ENCODE results near the gene MKNK1.

MKNK1 gene

DNA sequence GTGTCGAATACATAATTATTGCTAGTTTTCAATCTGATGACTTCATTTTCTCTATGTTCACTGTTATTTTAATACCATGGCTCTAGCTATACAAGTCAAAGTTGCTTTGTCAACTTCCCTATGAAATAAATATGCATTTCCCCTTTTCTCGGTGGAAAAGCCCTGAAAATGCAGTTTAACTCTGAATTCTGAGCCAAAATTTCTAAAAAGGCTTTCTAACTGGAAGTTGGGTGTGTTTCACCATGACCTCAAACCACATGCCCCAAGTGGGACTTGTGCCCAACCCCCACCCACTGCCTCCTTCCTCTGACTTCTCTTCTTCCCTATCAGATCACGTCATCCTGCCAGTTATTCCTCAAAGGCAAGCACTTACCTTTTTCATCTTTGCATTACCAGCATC is 8.9 kb downstream of the MKNK1 start:
- no peak for DNase-seq

DNA sequence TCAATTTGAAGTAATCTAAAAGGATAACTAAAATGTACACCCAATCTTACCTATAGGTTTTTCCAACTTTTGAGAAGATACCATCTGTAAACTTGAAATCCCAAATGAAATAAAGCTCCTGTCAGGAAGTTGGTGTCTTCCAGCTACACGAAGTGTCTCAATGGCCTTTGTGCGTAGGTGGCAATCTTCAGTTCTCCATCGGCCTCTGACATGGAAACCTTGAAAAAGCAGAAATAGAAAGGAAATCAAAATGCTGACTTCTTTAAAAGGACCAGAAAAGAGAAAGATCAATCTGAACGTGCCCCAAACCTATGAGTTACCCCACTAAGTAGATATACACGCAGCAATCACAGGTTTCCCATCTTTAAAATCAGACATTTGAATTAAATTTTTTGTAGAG is 10.0 kb downstream of the MKNK1 start:
- no peak for DNase-seq

DNA sequence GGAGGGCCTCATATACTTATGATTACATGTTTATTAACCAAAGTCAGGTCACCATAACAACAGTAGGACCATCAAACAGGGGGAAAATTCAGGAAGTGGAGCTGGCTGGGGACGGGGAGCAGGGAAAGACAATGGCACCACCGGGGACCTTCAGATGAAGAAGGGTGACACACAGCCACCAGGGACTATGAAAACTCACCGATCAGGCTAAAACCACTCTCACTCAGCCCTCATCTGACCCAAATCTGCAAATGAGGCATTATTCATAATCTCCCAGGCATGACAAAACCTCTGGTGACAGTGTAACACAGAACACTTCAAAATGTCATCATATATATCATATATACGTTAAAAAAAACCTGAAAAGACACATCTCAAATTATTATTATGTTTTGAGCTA is 11.2 kb downstream of the MKNK1 start:
- no peak for DNase-seq

DNA sequence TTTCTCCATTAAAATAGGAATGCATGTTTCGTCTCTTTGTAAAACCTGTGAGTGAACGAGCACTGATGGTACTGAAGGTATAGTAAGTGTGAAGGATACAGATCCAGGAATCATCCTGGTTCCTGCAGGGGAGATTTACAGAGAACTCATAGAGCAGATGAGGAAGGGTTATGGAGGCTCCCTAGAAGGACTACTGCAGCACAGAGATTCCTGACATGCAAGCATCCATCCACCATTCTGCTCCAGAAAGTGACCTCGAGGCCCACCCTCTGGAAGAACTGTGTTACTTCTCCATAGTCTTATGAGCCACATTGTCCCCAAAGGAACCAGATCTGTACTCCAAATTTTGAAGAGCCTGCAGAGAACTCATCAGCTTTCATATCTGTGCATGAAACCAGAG is 14.5 kb downstream of the MKNK1 start:
- DNase-seq = no peak

DNA sequence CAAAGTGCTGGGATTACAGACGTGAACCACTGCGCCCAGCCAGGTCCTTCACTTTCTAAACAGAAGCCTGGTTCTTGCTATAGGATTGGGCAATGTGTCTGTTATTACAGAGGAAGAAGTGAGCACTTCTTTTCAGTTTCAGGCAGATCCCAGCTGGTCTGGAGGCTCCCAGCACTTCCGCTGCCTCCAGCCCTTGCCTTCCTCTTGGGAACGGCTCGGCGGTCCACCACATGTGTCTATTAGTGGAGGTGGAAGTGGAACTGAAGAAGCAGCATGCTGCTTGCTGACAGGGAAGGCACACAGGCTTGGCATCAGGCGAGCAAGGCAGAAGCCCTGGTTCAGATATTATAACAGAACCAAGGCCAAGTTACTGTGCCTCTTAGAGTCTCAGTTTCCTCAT is 17.0 kb downstream of the MKNK1 start:
- no peak for DNase-seq

DNA sequence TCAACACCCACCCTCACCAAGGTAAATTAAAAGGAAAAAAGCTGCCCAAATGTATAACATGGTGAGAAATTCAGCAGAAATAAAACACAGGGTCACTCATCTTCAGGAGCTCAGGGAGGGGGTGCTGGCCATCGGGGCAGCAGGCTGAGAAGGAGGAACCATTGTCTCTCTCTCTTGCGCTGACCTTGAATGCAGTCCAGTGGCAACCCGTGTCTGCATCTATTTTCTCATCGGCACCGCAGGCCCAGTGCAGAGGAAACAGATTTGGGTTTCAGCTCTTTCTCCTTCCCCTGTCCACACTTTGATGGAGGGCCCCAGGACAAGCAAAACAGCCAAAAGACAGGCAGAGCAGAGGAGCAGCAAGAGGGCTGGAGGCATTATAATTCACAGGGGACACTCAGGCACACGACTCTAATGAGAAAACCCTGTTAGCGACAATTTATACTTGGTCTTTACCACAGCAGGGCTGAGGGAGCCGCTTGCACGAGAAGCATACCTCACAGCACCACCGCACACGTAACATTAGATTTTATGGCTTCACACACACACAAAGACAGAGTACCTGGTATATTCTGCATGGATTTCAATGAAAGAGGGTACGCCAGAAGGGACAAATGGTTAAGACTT is 18.6 kb downstream of the MKNK1 start:
- DNase-seq = no peak

DNA sequence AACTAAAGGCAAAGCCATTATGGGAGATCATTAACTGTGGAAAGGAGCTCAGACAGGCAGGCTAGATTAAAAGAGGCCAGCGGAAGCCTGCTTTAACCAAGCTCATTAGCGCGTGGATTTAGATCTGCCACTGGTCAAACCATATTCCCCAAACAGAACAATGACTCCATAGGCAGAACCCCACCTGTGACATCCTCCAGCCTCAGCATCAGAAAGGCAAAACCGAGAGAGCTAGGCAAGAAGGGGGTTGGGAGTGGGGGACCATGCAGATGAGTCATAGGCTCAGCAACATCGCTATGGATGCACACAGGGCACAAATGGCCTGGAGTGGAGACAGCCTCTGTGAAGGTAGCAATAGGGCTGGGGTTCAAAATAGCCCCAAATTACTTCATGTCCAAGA is 20.6 kb downstream of the MKNK1 start:
- no peak for DNase-seq

DNA sequence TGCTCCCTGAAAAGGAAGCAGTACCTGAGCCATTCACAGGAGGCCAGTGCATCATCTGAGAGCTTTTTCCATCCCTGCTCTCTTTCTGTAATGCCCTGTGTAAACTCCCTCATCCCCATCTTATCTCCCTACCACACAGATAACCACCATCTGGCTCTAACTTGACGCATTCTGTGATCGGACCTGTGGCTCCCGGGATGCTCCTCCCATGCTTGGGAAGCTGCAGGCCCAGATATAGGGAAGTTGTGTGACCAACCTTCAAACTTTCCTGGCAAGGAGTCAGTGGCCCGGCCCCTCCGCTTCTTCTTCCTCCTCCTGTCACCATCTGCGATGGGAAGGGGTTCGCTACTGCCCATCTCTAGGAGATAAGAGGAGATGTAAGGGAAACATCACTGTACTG is 21.1 kb downstream of the MKNK1 start:
- DNase-seq = no peak

DNA sequence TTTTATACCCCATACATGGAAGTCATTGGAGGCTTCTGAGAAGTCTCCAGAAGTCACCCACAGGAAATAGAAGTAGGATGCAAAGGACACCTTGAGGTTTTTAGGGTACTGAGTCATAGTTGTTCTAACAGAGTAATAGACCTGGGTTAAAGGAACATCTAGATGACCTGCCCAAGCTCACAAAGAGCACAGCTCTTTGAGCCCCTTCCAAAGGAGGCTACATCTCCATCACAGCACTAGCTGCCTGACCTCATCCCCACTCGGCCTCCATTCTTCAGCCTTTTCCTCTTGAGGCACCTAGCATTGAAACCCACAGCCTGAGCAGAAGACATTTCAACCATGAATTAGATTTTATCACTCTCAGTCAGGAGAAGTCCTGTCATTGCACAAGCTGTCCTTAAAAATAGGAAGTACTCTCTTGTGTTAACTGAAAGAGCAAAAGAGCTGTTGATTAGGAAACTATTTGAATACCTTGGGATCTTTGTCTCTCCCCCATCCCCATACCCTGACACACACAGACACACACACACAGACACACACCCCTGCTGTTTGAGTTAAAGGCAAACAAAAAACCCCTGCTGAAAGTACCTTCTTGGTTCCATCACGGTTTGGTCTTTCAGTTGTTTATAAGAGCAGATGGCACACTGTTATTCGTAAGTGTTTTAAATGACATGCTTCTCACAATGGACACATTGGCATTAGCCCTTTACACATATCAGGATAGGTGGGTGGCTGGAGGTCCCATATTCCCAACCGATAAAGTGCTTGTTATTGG is 22.2 kb downstream of the MKNK1 start:
- peak; percentile 6 to 14 for DNase-seq

DNA sequence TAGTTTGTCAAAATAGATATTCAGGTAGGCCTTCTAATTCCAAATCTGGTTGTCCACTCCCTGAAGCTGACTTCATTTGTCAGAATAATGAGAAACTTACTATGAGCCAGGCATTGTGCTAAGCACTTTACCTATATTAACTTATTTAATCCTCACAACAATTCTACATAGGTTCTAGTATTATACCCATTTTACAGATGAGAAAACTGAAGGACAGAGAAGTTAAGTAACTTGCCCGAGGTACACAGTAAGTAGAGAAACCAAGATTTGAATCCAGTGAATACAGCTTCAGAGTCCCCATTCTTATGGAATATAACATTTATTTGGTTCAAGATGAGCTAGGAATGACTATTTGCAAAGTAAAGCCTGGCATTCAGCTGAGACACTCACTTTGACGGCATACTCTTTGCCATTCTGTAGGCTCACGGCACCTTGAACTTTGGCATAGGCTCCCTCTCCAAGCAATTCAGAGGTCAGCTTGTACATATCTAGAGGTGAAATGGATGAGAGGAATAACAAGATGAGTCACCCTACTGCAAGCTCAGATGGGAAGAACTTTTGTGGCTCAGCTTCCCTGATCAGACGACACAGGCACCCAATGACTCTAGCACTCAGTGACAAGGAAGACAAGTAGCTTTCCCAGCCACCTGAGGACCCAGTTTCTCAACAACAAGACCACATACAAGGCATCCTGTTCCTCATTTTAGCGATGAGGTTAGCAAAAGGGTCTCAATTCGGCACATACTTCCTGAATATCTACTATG is 23.7 kb downstream of the MKNK1 start:
- DNase-seq = no peak

DNA sequence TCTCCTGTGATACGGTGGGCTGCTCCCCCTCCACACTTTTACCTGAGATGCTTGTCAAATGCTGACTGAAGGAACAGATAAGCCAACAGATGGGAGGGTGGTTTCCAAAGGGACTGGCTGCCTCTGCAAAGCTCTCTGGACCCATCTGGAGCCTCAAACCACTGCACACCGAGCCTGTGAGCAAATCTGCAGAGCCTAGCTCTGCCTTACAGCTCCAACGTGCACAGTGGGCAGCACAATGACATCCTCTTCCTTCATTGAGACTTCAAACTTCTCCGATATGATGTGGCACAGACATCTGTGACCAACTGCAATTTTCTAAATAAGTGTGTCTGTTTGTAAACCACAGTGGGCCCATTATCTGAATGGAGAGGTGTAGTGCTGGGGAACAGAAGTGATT is 26.4 kb downstream of the MKNK1 start:
- DNase-seq = no peak

DNA sequence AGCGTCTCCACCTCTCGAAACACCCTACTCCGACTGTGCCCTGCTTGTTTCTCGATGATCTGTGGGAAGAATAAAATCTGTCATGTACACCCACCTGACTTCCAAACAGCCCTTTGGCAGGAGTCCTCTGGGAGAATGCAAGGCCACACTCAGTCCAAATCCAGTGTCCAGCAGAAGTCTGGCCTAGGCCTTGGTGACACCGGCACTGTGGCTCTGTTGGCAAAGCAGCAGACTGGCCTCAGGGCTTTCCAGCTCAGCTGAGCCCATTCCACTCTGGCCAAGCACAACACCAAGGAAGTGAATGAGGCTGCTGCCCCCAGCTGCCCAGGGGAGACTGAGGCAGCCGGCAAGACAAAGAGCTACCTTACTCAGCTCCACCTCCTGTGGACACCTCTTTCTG is 27.5 kb downstream of the MKNK1 start:
- no peak for DNase-seq

DNA sequence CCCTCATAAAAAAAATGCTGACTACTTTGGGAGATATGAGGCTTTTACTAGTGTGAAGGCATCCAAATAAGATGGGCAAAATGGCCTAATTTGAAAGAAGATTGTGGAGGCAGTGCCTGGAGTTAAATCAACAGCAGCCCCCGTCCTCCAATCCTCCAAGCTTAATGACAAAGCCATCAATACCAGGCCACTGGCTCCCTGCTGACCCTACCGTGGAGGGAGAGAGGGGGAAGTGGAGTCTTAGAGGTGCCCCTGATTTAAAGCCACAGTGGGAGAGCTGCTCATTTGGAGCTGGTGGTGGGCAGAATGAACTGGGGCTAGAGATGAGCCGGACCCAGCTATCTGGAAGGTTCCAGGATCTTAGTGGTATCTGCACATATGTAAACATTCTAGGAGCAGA is 28.3 kb downstream of the MKNK1 start:
- DNase-seq = no peak

DNA sequence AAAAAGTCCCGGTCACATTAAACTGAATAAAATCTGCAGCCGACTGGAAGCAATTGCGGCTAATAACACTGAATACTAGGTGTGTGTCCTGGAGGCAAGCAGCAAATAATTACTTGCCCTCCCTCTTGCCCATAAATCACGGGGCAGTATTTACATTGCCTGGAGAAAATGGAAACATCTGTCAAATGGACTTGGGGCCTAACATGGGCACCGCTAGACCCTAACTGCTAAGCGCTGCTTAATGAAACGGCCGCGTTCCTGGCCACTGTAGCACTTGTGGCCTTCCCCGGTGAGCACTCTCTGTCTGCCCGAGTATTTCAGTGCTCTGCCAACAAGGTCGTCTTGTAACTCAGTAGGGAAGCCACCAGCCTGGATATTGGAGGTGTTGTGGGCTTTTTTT is 28.8 kb downstream of the MKNK1 start:
- DNase-seq = no peak

DNA sequence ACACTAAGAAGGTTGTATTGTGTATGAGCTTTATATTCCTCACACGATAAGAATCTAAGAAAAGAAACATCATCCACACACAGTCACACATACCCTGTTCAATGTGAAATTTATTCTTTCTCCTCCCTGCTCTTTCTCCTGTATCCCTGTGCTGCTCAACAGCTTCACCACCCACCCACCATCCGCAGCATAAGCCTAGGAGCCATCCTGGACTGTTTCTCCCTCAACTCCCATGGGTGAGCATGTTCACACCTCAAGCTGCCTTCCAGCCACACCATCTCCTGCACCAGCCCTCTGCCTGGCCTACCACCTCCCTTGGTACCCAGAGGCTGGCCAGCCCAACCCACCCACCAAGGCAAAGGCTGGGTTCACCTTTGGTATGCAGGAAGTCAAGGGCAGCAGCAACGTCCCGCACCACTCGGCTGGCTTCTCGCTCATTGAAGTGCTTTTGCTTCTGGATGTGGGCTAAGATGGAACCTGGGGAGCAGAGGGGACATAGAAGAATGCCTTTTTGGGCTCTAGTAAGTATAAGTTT is 32.3 kb downstream of the MKNK1 start:
- no peak for DNase-seq

DNA sequence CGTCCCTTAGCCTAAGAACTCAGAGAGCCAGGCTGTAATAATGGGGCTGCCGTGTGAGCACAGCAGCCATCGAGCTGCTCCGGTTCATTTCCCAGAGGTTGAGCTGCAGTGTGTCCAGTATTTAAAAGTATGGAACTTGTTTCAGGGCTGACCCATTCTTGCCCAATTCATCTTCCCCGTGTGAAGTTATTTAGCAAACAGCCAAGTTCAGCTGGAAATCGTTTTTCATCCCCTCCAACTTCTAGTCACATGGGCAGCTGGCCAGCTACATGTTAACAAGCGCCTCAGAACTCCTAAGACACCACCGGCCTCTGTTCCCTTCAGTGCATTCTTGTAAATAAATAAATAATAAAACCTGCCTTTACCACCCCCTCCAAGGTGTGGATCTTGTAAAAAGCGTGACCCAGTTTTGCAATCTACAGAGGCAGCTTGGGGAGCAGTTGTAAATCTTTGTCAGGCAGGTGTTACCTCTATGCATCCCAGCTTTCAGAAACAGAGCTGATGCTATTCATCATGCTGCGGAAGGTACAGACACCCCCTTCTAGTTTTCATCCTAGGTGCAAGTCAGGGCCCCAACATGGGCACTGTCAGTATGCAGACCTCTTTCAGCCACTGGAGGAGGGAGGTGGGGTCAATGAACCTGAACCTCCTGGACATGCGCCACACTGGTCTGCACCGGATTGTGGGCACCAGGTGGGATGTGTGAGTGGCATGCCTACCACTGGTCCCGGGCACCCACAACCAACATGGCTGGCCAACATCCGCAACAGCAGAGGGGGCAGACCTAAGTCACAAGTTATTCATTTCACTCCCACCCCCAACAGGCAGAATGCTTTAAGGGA is 34.0 kb downstream of the MKNK1 start:
- DNase-seq = no peak

DNA sequence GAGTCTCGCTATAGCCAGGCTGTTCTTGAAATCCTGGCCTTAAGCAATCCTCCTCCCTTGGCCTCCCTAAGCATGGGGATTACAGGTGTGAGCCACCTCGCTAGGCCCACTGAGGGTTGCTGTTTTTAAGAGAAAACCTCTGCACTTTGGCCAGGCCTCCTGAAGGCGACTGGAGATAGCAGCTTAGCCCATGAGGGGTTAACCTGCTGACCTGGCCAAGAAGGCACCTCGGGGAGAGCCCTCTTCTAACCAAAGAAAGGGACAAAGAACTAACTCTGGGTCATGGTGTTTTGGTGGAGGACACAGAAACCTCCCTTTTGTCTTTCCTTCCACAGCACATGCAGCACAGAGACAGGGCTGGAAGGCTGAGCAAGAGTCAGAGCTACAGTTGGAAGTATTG is 35.0 kb downstream of the MKNK1 start:
- no peak for DNase-seq

DNA sequence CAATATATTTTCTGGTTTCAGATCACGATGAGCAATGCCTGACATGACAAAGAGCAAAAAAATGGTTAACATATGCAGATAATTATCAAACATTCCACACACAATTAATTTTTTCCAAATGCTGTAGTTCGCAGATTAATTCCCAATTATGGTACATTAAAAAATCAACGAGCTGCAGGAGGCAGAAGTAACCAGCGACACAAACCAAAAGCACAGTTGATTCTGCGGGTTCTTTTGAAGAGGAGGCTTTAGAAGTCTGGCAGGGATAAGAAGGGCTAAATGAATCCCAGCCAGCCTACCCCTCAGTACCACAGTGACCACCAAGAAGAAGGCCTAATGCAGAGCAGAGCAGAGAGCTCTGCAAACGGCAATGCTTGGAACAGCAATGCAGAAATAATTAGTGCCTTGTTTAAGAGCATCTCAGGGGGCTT is 35.6 kb downstream of the MKNK1 start:
- no peak for DNase-seq

DNA sequence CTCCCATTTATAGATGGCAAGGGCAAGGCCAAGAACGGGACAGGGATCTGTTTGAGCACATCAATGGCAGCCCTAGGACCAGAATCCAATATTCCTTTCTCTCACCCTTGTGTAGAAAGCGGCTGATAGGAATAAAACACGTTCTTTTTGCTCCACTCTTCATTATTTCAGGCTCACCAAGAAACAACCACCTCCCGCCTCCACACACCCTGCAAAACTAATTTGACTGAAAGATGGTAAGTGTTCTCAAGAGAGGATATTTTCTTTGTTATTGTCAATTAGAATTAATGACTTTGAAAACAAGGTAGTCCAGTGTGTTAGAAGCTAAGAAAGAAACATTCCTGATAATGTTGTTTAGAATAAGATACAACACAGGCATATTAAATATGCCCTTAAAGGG is 40.7 kb downstream of the MKNK1 start:
- DNase-seq = no peak

DNA sequence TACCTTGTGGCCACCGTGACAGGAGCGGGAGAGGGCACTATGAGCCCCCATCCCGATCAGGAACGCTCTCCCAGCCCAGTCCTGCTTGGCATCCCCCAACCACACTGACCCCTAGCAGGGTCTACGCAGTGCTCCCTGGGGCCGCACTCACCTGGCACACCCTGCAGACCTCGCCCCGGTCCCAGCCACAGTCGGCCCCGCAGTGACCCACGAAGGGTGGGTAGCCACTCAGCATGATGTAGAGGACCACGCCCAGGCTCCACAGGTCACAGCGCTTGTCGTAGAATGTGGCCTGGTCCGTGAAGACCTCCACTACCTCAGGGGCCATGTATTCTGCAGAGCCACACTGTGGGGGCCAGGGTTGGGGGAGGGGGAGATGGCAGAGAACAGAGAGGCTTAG is 41.6 kb downstream of the MKNK1 start:
- no peak for DNase-seq

DNA sequence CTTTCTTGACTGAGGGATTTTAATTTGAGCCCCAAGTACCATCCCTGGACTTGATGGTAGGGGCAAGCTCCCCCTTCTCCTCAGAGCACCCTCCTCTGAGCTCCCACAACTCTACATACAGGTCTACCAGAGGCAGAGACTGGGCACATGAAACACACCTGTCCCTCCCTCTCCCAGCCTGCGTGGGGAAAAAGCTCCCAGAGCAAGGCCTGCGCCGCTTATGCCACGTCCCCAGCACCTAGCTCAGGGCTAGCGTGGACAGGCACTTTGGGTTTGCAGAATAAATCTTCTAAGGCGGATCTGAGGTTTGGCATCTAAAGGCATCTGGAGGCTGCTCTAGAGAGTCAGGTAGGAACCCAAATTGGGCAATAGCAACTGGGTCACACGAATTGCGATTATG is 45.1 kb downstream of the MKNK1 start:
- DNase-seq = no peak

DNA sequence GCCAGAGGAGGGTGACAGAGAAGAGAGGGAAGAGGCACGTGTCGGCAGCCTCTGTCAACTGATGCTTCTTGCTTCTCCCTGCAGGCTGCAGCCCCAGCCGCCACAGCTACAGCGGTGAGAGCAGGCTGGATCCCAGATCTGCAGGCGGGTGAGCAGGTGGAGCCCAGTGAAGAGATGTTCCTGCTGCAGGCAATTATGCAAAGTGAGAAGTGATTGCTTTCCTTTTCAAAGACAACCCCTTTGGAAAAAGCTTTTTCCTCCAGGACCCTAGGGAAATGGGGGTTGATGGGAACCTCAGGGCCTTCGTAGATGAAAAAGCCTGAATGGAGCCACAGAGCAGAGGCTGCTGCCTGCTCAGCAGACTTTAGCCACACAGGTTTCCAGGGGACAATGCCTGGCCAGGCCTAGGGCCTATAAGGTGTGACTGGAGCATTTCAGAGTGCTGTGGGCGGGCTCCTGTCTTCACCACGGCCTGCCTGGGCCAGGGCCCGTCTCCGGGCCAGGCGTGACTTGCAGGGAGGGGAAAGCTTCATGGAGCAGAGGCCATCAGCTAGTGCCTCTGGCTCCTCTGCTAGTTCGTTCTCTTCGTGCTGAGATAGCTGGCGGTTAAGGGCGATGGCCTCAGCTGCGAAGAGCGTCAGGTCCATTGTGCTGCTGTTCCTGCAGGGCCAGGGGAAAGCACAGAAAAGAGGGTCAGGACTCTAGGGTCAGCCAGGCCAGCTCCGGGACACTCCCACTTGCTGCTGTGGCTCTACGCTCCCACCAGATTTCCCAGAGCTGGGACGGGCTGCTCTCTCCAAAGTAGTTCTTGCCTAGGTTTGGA is 45.7 kb downstream of the MKNK1 start:
- no peak for DNase-seq

All from activated CD4-positive, alpha-beta T cell treated with anti-CD3 and anti-CD28 coated beads for 4 hours (primary cell).